Fibroblast of lung (primary cell): Measurements from ENCODE around the gene RSPH9. TPM values are rescaled to one million over a fixed set of nuclear protein-coding genes. Genes with fewer than 3 reads are reported as not detected.

Source experiments
- DNase-seq, 2 donors: peaks; one replicate each; pipeline versions ENCODE4 v3.0.0 to v3.0.0-alpha.2; 2010; ENCODE audit warnings: low read depth in 2 of 2
- H2AFZ ChIP-seq: 2 replicates; pipeline ENCODE4 v1.5.1; 2012; ENCODE audit warnings: low read length, control low read depth, inconsistent platforms
- H3K27ac ChIP-seq: 2 replicates; pipeline ENCODE4 v1.5.1; 2011; ENCODE audit warnings: low read length, control low read depth; ENCODE audit not compliant: insufficient read depth
- H3K27me3 ChIP-seq: 2 replicates; pipeline ENCODE4 v1.5.1; 2011; ENCODE audit warnings: mild to moderate bottlenecking, low read length; ENCODE audit not compliant: control insufficient read depth, insufficient read depth
- H3K36me3 ChIP-seq: 2 replicates; pipeline ENCODE4 v1.5.1; 2011; ENCODE audit warnings: low read length; ENCODE audit not compliant: control insufficient read depth, insufficient read depth
- H3K4me1 ChIP-seq: 2 replicates; pipeline ENCODE4 v1.5.1; 2011; ENCODE audit warnings: low read length; ENCODE audit not compliant: control insufficient read depth, insufficient read depth; ENCODE audit errors: extremely low read depth
- H3K4me2 ChIP-seq: 2 replicates; pipeline ENCODE4 v1.5.1; 2011; ENCODE audit warnings: low read length, control low read depth; ENCODE audit not compliant: insufficient read depth; ENCODE audit errors: extremely low read depth
- H3K4me3 ChIP-seq, 4 experiments: fragments of 200-600 bp in 1 of 4; sonication (generic) in 1 of 4; replicated peaks in 1 of 4; 2 replicates each; pipeline ENCODE4 v1.5.1; 2011 to 2016; ENCODE audit warnings: low read length in 4 of 4, low read depth in 3 of 4, mild to moderate bottlenecking in 3 of 4, control low read depth in 2 of 4, inconsistent platforms in 1 of 4, mixed read lengths in 1 of 4; ENCODE audit not compliant: insufficient read depth in 1 of 4; ENCODE audit errors: control extremely low read depth in 1 of 4
- H3K79me2 ChIP-seq: 2 replicates; pipeline ENCODE4 v1.5.1; 2012; ENCODE audit warnings: mild to moderate bottlenecking, low read length, inconsistent platforms; ENCODE audit not compliant: control insufficient read depth, insufficient read depth
- H3K9ac ChIP-seq: 2 replicates; pipeline ENCODE4 v1.5.1; 2011; ENCODE audit warnings: mild to moderate bottlenecking, low read length, control low read depth; ENCODE audit not compliant: insufficient read depth
- H3K9me3 ChIP-seq: 2 replicates; pipeline ENCODE4 v1.5.1; 2012; ENCODE audit warnings: low read depth, low read length; ENCODE audit not compliant: control insufficient read depth, insufficient read depth
- H4K20me1 ChIP-seq: 2 replicates; pipeline ENCODE4 v1.5.1; 2011; ENCODE audit warnings: low read length; ENCODE audit not compliant: control insufficient read depth, insufficient read depth; ENCODE audit errors: extremely low read depth
- EZH2 ChIP-seq: IDR thresholded peaks from 2 replicates; pipeline ENCODE4 v1.5.1; 2012; ENCODE audit warnings: low read length, control low read depth, mild to moderate bottlenecking; ENCODE audit errors: missing control alignments
- polyA plus RNA-seq, 2 donors: library from polyadenylated mRNA; depleted of rRNA in 1 of 2; stranded (reverse) in 1 of 2; unstranded in 1 of 2; fragments of >200 nt; gene quantifications; 2 replicates each; pipeline ENCODE4 v1.2.1, GENCODE V29; 2011 to 2012; ENCODE audit warnings: missing spikeins in 1 of 2
- total RNA-seq: library from RNA; depleted of rRNA; stranded (reverse); fragments of >200 nt; gene quantifications from 2 replicates; pipeline ENCODE4 v1.2.1, GENCODE V29; 2014
- TF ChIP-seq, protein P1 (sequence below), 2 donors: IDR thresholded peaks in 1 of 2; conservative IDR thresholded peaks in 1 of 2; 1 replicate in 1 of 2; 2 replicates in 1 of 2; pipeline ENCODE4 v1.5.1; 2011 to 2012; ENCODE audit warnings: low read length in 2 of 2, control low read depth in 1 of 2, inconsistent platforms in 1 of 2, low read depth in 1 of 2, mild to moderate bottlenecking in 1 of 2

The RSPH9 gene
- total and polyA plus RNA-seq, 2 donors (not counting 1 experiment from before 2014, with no cell fraction given) = 0.87 to 1.7 TPM

DNA sequence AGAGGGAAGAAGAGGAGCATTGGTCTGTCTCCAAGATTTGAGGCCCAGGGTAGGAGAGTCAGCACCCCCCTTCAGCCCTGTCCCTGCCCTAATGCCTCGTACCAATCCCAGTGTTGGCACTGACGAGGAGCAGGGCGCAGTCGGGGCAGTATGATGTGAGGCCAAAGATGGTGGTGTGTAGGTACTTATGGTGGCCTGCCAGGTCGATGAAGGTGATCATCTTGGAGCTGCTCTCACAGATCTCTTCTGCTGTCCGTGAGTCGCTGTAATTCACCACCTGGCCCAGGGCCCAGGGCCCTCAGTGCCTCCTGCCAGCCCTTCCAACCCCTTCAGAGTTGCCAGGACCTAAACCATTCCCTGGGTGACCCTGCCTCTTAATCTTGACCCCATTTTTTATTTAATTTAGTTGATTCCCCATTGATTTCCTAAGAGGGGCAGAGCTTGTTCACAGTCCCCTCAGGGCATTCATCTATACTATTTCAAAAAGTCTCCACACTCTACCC, 20.0 kb upstream of the RSPH9 start:
- Histone ChIP-seq H3K9me3 (no peaks in the 10 kb centered on the region), H3K79me2 (peaks cover 29% of the 10 kb centered on the region), H3K4me3 (no peak overlapping the region), H3K27ac (no peak overlapping the region), H2AFZ (no peak overlapping the region), H3K36me3 (peaks cover 39% of the 10 kb centered on the region), H4K20me1 (no peaks in the 10 kb centered on the region), H3K9ac (no peak overlapping the region), H3K4me2 (no peak overlapping the region), H3K4me1 (peaks cover 11% of the 10 kb centered on the region), H3K27me3 (no peaks in the 10 kb centered on the region)
- no peak for DNase-seq
- TF ChIP-seq, protein P1, sequence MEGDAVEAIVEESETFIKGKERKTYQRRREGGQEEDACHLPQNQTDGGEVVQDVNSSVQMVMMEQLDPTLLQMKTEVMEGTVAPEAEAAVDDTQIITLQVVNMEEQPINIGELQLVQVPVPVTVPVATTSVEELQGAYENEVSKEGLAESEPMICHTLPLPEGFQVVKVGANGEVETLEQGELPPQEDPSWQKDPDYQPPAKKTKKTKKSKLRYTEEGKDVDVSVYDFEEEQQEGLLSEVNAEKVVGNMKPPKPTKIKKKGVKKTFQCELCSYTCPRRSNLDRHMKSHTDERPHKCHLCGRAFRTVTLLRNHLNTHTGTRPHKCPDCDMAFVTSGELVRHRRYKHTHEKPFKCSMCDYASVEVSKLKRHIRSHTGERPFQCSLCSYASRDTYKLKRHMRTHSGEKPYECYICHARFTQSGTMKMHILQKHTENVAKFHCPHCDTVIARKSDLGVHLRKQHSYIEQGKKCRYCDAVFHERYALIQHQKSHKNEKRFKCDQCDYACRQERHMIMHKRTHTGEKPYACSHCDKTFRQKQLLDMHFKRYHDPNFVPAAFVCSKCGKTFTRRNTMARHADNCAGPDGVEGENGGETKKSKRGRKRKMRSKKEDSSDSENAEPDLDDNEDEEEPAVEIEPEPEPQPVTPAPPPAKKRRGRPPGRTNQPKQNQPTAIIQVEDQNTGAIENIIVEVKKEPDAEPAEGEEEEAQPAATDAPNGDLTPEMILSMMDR (conservative IDR thresholded peaks at IDR 0.05 in 1 of 2, IDR thresholded peaks at IDR 0.05 in 1 of 2; ENCODE audit: low read depth in 1 of 2, low read length in 2 of 2) = no peak
- no peak for TF ChIP-seq EZH2

- Histone ChIP-seq H2AFZ (no peak overlapping the region), H3K79me2 (peaks cover 29% of the 10 kb centered on the region), H3K4me2 (no peak overlapping the region), H3K36me3 (peaks cover 38% of the 10 kb centered on the region), H3K4me1 (peaks cover 11% of the 10 kb centered on the region), H4K20me1 (no peaks in the 10 kb centered on the region), H3K9me3 (no peaks in the 10 kb centered on the region), H3K4me3 (peak overlapping the region in 1 of 4 experiments; percentile 86), H3K27me3 (no peaks in the 10 kb centered on the region), H3K27ac (no peak overlapping the region), H3K9ac (no peak overlapping the region)
- no peak for DNase-seq
- TF ChIP-seq, protein P1 (conservative IDR thresholded peaks at IDR 0.05 in 1 of 2, IDR thresholded peaks at IDR 0.05 in 1 of 2; ENCODE audit: low read depth in 1 of 2, low read length in 2 of 2) = no peak
- TF ChIP-seq EZH2 = no peak
These were observed 19.3 kb upstream of the RSPH9 start for GRCh38 chr6:43625393-43625992.

DNA sequence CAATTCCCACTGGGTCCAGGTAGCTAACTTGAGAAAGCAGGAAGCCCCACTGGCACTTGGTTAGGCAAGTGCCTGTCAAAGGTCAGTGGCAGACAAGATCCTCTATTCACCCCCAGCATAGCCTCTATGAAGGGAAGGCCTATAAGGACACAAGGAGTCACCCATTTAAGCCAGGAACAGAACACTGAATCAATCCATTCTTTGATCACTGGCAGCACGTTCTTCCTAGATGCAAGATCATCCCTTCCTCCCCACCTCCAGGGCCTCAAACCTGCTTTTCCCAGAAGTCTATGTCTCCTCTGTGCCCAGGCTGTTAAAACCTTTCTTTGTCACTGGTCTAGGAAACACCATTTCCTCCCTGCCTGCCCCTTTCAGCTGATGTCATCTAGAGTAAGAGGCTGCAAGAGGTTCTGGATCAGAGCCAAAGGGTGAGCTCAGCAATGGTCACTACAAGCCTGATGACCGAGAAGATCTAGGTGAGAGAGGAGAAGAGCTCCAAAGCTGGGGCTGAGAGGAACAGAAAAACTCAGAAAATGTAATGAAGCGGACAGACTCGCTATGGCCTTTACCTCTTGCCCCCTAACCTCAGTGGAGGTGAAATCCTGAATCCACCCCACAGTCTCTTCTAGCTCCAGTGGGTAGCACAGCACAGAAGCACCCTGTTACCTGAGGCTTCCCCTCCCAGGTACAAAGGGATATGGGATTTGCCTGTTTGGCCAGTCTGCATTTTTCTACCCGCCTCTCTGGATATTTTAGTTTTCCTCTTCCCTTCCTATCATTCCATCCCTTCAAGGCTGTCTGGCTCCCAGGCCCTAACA, 17.6 kb upstream of the RSPH9 start:
- Histone ChIP-seq H3K4me1 (peaks cover 14% of the 10 kb centered on the region), H3K4me3 (peak overlapping the region; percentile 8 to 99 (median 58)), H3K36me3 (peaks cover 25% of the 10 kb centered on the region), H3K9ac (peak overlapping the region; percentile 51), H2AFZ (no peak overlapping the region), H3K4me2 (peak overlapping the region; percentile 83), H3K79me2 (peaks cover 29% of the 10 kb centered on the region), H4K20me1 (no peaks in the 10 kb centered on the region), H3K9me3 (no peaks in the 10 kb centered on the region), H3K27me3 (no peaks in the 10 kb centered on the region), H3K27ac (peak overlapping the region; percentile 94)
- TF ChIP-seq EZH2 = no peak
- TF ChIP-seq, protein P1 (conservative IDR thresholded peaks at IDR 0.05 in 1 of 2, IDR thresholded peaks at IDR 0.05 in 1 of 2; ENCODE audit: low read depth in 1 of 2, low read length in 2 of 2) = no peak
- peak; percentile 94 to 99 for DNase-seq
